H9 (cell line): ENCODE results near the gene SP3. TPM values are rescaled to one million over a fixed set of nuclear protein-coding genes. Genes with fewer than 3 reads are reported as not detected.

Experiments used
- DNase-seq: peaks from one replicate; pipeline ENCODE4 v3.0.0-alpha.2; 2017
- H2AFZ ChIP-seq: one replicate; pipeline ENCODE4 v1.6.1; 2013; ENCODE audit warnings: mild to moderate bottlenecking, low read length, control low read depth, moderate library complexity
- H2AK5ac ChIP-seq: 2 replicates; pipeline ENCODE4 v1.6.1; 2013; ENCODE audit warnings: low read length, control low read depth, mixed read lengths; ENCODE audit not compliant: insufficient read length
- H2BK120ac ChIP-seq: one replicate; pipeline ENCODE4 v1.6.1; 2013; ENCODE audit warnings: low read depth, mild to moderate bottlenecking, low read length, control low read depth, inconsistent platforms; ENCODE audit not compliant: poor library complexity, severe bottlenecking
- H2BK12ac ChIP-seq: 2 replicates; pipeline ENCODE4 v1.6.1; 2013; ENCODE audit warnings: low read length, control low read depth, mixed read lengths, low read depth; ENCODE audit not compliant: insufficient read length
- H2BK15ac ChIP-seq: 2 replicates; pipeline ENCODE4 v1.6.1; 2013; ENCODE audit warnings: low read depth, low read length, control low read depth
- H2BK20ac ChIP-seq: one replicate; pipeline ENCODE4 v1.6.1; 2013; ENCODE audit warnings: low read depth, mild to moderate bottlenecking, low read length, control low read depth, inconsistent platforms; ENCODE audit not compliant: poor library complexity, severe bottlenecking
- H2BK5ac ChIP-seq: 2 replicates; pipeline ENCODE4 v1.6.1; 2013; ENCODE audit warnings: low read length, control low read depth, mixed read lengths; ENCODE audit not compliant: insufficient read length
- H3K14ac ChIP-seq: 2 replicates; pipeline ENCODE4 v1.6.1; 2013; ENCODE audit warnings: low read length, control low read depth; ENCODE audit not compliant: insufficient read depth
- H3K18ac ChIP-seq: 2 replicates; pipeline ENCODE4 v1.6.1; 2013; ENCODE audit warnings: low read depth, mild to moderate bottlenecking, mixed read lengths, low read length, control low read depth; ENCODE audit not compliant: insufficient read length
- H3K23ac ChIP-seq: 2 replicates; pipeline ENCODE4 v1.6.1; 2013; ENCODE audit warnings: low read length, control low read depth, mixed read lengths, low read depth; ENCODE audit not compliant: insufficient read length
- H3K23me2 ChIP-seq: 2 replicates; pipeline ENCODE4 v1.6.1; 2013; ENCODE audit warnings: low read depth, mild to moderate bottlenecking, mixed read lengths, low read length, control low read depth; ENCODE audit not compliant: insufficient read length, poor library complexity, severe bottlenecking
- H3K27ac ChIP-seq: 2 replicates; pipeline ENCODE4 v1.5.1; 2013; ENCODE audit warnings: low read length, control low read depth, mixed read lengths, low read depth; ENCODE audit not compliant: insufficient read length
- H3K27me3 ChIP-seq: 2 replicates; pipeline ENCODE4 v1.6.1; 2013; ENCODE audit warnings: low read length, control low read depth, inconsistent platforms; ENCODE audit not compliant: insufficient read depth
- H3K4ac ChIP-seq: 2 replicates; pipeline ENCODE4 v1.6.1; 2013; ENCODE audit warnings: low read depth, mild to moderate bottlenecking, control low read depth, inconsistent platforms, low read length, moderate library complexity
- H3K4me1 ChIP-seq: 2 replicates; pipeline ENCODE4 v1.6.1; 2013; ENCODE audit warnings: low read length, control low read depth, inconsistent platforms; ENCODE audit not compliant: insufficient read depth
- H3K4me2 ChIP-seq: 2 replicates; pipeline ENCODE4 v1.6.1; 2013; ENCODE audit warnings: low read length, control low read depth, mixed read lengths; ENCODE audit not compliant: insufficient read length, insufficient read depth
- H3K56ac ChIP-seq: 2 replicates; pipeline ENCODE4 v1.6.1; 2013; ENCODE audit warnings: low read depth, mild to moderate bottlenecking, mixed read lengths, low read length, control low read depth; ENCODE audit not compliant: insufficient read length
- H3K79me1 ChIP-seq: 2 replicates; pipeline ENCODE4 v1.6.1; 2013; ENCODE audit warnings: low read depth, mild to moderate bottlenecking, moderate library complexity, low read length, control low read depth, inconsistent platforms; ENCODE audit not compliant: insufficient read depth, poor library complexity, severe bottlenecking
- H3K79me2 ChIP-seq: 2 replicates; pipeline ENCODE4 v1.6.1; 2013; ENCODE audit warnings: low read length, control low read depth, inconsistent platforms; ENCODE audit not compliant: insufficient read depth
- H3K9ac ChIP-seq: 2 replicates; pipeline ENCODE4 v1.6.1; 2013; ENCODE audit warnings: low read length, control low read depth, mixed read lengths; ENCODE audit not compliant: insufficient read length; ENCODE audit errors: extremely low read depth
- H3K9me3 ChIP-seq: one replicate; pipeline ENCODE4 v1.6.1; 2013; ENCODE audit warnings: low read depth, low read length, inconsistent platforms; ENCODE audit not compliant: control insufficient read depth
- H3T11ph ChIP-seq: one replicate; pipeline ENCODE4 v1.6.1; 2013; ENCODE audit warnings: mild to moderate bottlenecking, low read length, control low read depth, inconsistent platforms
- H4K20me1 ChIP-seq: one replicate; pipeline ENCODE4 v1.6.1; 2013; ENCODE audit not compliant: control insufficient read depth, insufficient read length, insufficient read depth
- H4K5ac ChIP-seq: 2 replicates; pipeline ENCODE4 v1.6.1; 2013; ENCODE audit warnings: low read depth, mild to moderate bottlenecking, mixed read lengths, low read length, control low read depth; ENCODE audit not compliant: insufficient read length
- H4K8ac ChIP-seq: replicated peaks from 2 replicates; pipeline ENCODE4 v1.6.1; 2013; ENCODE audit warnings: low read length, control low read depth, mixed read lengths, low read depth; ENCODE audit not compliant: insufficient read length
- H4K91ac ChIP-seq: 2 replicates; pipeline ENCODE4 v1.6.1; 2013; ENCODE audit warnings: low read depth, mild to moderate bottlenecking, moderate library complexity, mixed read lengths, low read length, control low read depth; ENCODE audit not compliant: insufficient read length
- H3K27ac Mint-ChIP-seq, 3 experiments: 2 replicates in 2 of 3; 3 replicates in 1 of 3; pipeline ENCODE4 v1.8.0; 2020 to 2021; ENCODE audit warnings: mixed read lengths in 3 of 3, mild to moderate bottlenecking in 1 of 3, moderate library complexity in 1 of 3
- H3K27me3 Mint-ChIP-seq: 2 replicates; pipeline ENCODE4 v1.8.0; 2021; ENCODE audit warnings: low read depth, mild to moderate bottlenecking, moderate library complexity, mixed read lengths
- H3K36me3 Mint-ChIP-seq, 3 experiments: 2 replicates in 2 of 3; 3 replicates in 1 of 3; pipeline ENCODE4 v1.8.0; 2020 to 2021; ENCODE audit warnings: low read depth in 3 of 3, mixed read lengths in 3 of 3; ENCODE audit not compliant: insufficient read depth in 1 of 3
- H3K4me1 Mint-ChIP-seq, 2 experiments: 2 replicates each; pipeline ENCODE4 v1.8.0; 2020; ENCODE audit warnings: mixed read lengths in 2 of 2
- H3K4me3 Mint-ChIP-seq, 2 experiments: 2 replicates in 1 of 2; 3 replicates in 1 of 2; pipeline ENCODE4 v1.8.0; 2020 to 2021; ENCODE audit warnings: mild to moderate bottlenecking in 2 of 2, mixed read lengths in 2 of 2, moderate library complexity in 1 of 2
- H3K9me3 Mint-ChIP-seq, 2 experiments: 2 replicates in 1 of 2; 3 replicates in 1 of 2; pipeline ENCODE4 v1.8.0; 2020; ENCODE audit warnings: mild to moderate bottlenecking in 2 of 2, mixed read lengths in 2 of 2, moderate library complexity in 1 of 2
- CTCF ChIP-seq: fragments of 200-600 bp; sonication (generic); conservative IDR thresholded peaks from 3 replicates; pipeline ENCODE4 v1.8.0; 2021; ENCODE audit warnings: antibody characterized with exemption, mild to moderate bottlenecking
- WGBS: extraction: QIAGEN DNeasy Blood & Tissue Kit; methylation state at CpG from one replicate; pipeline ENCODE4 v1.1.7; 2013; ENCODE audit warnings: missing lambda C conversion rate, low lambda C conversion rate, mixed read lengths; ENCODE audit not compliant: insufficient read length; ENCODE audit errors: extremely low coverage; 5-methylcytosine and 5-hydroxymethylcytosine counted together
- total RNA-seq: library from RNA; stranded (reverse); gene quantifications from 2 replicates; pipeline ENCODE4 v1.2.1, GENCODE V29; 2021

SP3 gene
- total RNA-seq, 1 experiment from 2014 or later: 86.3 TPM

DNA sequence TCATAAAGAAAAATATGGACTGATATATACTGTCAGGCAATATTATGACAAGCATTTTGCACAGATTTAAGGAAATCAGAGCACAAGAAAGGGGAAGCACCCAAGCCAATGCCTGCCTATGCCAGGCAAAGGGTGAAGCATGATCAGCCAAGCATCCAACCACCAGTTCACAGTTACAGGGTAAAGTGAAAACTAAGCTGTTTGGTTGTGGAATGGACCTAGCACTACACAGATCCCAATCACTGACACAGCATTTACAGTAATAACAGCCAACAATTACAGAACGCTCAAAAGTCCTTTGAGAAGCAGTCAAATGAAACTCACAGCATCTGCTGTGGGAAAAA lies 90.3 kb downstream of the SP3 start:
- no peak overlapping the region for H3K4me3 Mint-ChIP-seq

More for the DNA sequence above, 90.3 kb downstream of the SP3 start:
- Mint-ChIP-seq H3K4me1 (peaks cover 3 to 6% of the 10 kb centered on the region in 2 experiments; a peak in 2 of 4 replicates), H3K36me3 (no peaks in the 10 kb centered on the region; a peak in 1 of 7 replicates), H3K9me3 (no peaks in the 10 kb centered on the region), H3K27me3 (peaks cover 2% of the 10 kb centered on the region; the same call in 1 of the 2 replicates), H3K27ac (no peak overlapping the region)
- no peak overlapping the region for H3K23ac ChIP-seq
- H3K27ac ChIP-seq: no peak overlapping the region
- H3K56ac ChIP-seq: no peak overlapping the region
- no peaks in the 10 kb centered on the region for H3K23me2 ChIP-seq
- H2BK12ac ChIP-seq: no peak overlapping the region
- no peaks in the 10 kb centered on the region for H3K27me3 ChIP-seq
- no peak overlapping the region for H2BK15ac ChIP-seq
- no peak overlapping the region for H3K9ac ChIP-seq
- no peaks in the 10 kb centered on the region for H3K79me2 ChIP-seq
- no peak overlapping the region for H2BK20ac ChIP-seq
- no peaks in the 10 kb centered on the region for H4K20me1 ChIP-seq
- H4K8ac ChIP-seq: no peak overlapping the region
- no peak overlapping the region for H2AFZ ChIP-seq
- H2AK5ac ChIP-seq: no peak overlapping the region
- H3K14ac ChIP-seq: no peak overlapping the region; the same call in 1 of the 2 replicates
- no CpG with 5 or more reads among the region's 1 CpG for WGBS
- no peaks in the 10 kb centered on the region for H3K79me1 ChIP-seq
- no peak overlapping the region for H3K4me2 ChIP-seq
- no peak overlapping the region for H2BK120ac ChIP-seq
- H3K4me1 ChIP-seq: no peaks in the 10 kb centered on the region
- no peaks in the 10 kb centered on the region for H3K9me3 ChIP-seq
- H4K91ac ChIP-seq: no peak overlapping the region
- no peak overlapping the region for H4K5ac ChIP-seq
- no peak overlapping the region for H2BK5ac ChIP-seq
- H3K18ac ChIP-seq: no peak overlapping the region
- no peak for DNase-seq
- no peak for TF ChIP-seq CTCF
- H3T11ph ChIP-seq: no peak overlapping the region
- H3K4ac ChIP-seq: no peak overlapping the region
